ENCODE results near the gene SLC35F6.
"Not testable (repeated sequence)": the region's sequence is repeated elsewhere in the genome, so short reads cannot be mapped to it uniquely, and the experiment has no call there.

Gene SLC35F6

GRCh38 chr2:26807788-26808460 is 43.8 kb downstream of the SLC35F6 start:
- POLR2A ChIA-PET (ENCODE audit: low non-redundant PET) = no interaction called here
- no peak overlapping the region for H3K27ac ChIP-seq
- CTCF ChIA-PET = no interaction called here
- no peak for TF ChIP-seq CTCF (conservative IDR thresholded peaks at IDR 0.05; ENCODE audit: low read depth)
- no peak for DNase-seq (ENCODE audit: low spot score)

- ChIA-PET CTCF (interaction anchor here (0.7 kb wide), 1 partner anchor 472 kb away, joined by 7 read pairs; no protein-coding TSS in a partner anchor), POLR2A (ENCODE audit: low non-redundant PET) (no interaction called here)
- no peak for DNase-seq (ENCODE audit: low spot score)
- TF ChIP-seq CTCF (conservative IDR thresholded peaks at IDR 0.05; ENCODE audit: low read depth) = no peak
- H3K27ac ChIP-seq = no peak overlapping the region
Measured at GRCh38 chr2:26809211-26809610, 45.1 kb downstream of the SLC35F6 start.

- no peak for TF ChIP-seq CTCF (conservative IDR thresholded peaks at IDR 0.05; ENCODE audit: low read depth)
- no peak overlapping the region for H3K27ac ChIP-seq
- ChIA-PET POLR2A (ENCODE audit: low non-redundant PET) (no interaction called here), CTCF (no interaction called here)
- no peak for DNase-seq (ENCODE audit: low spot score)
Measured at GRCh38 chr2:26809876-26810577, 45.9 kb downstream of the SLC35F6 start.

- ChIA-PET POLR2A (ENCODE audit: low non-redundant PET) (no interaction called here), CTCF (no interaction called here)
- no peak for DNase-seq (ENCODE audit: low spot score)
- no peak for TF ChIP-seq CTCF (conservative IDR thresholded peaks at IDR 0.05; ENCODE audit: low read depth)
- H3K27ac ChIP-seq = no peak overlapping the region
Measured at GRCh38 chr2:26811261-26811660, 47.2 kb downstream of the SLC35F6 start.

GRCh38 chr2:26811791-26812694 is 48.0 kb downstream of the SLC35F6 start:
- H3K27ac ChIP-seq = no peak overlapping the region
- no peak for DNase-seq (ENCODE audit: low spot score)
- TF ChIP-seq CTCF (conservative IDR thresholded peaks at IDR 0.05; ENCODE audit: low read depth) = no peak
- ChIA-PET POLR2A (ENCODE audit: low non-redundant PET) (no interaction called here), CTCF (no interaction called here)

DNA sequence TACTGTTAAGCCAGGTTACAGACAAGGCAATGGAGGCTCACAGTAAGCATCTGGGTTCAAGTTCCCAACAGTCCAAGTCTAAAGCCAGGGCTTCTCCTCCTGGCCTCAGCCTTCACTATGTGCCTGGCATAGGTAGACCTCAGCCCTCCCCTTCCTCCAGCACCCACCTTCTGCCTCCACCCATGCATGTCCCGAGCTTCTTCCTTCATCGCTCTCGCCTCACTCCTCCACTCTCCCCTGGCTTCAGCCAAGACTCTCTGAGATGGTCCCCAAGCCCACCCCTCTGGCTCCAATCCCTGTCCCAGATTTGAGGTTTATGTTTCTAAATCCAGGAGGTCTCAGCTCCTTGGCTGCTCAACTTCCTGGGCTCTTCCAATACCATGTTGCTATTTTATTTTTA is 48.6 kb downstream of the SLC35F6 start:
- no peak for DNase-seq (ENCODE audit: low spot score)
- ChIA-PET CTCF (no interaction called here), POLR2A (ENCODE audit: low non-redundant PET) (no interaction called here)
- no peak for TF ChIP-seq CTCF (conservative IDR thresholded peaks at IDR 0.05; ENCODE audit: low read depth)
- no peak overlapping the region for H3K27ac ChIP-seq

DNA sequence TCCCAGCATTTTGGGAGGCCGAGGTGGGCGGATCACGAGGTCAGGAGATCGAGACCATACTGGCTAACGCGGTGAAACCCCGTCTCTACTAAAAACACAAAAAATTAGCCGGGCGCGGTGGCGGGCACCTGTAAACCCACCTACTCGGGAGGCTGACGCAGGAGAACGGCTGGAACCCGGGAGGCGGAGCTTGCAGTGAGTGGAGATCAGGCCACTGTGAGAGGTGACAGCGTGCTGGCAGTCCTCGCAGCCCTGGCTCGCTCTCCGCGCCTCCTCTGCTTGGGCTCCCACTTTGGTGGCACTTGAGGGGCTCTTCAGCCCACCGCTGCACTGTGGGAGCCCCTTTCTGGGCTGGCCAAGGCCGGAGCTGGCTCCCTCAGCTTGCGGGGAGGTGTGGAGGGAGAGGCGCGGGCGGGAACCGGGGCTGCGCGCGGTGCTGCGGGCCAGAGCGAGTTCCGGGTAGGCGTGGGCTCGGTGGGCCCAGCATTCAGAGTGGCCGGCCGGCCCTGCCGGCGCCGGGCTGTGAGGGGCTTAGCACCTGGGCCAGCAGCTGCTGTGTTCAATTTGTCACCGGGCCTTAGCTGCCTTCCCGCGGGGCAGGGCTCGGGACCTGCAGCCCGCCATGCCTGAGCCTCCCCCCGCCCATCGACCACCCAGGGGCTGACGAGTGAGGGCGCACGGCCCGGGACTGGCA is 50.1 kb downstream of the SLC35F6 start:
- POLR2A ChIA-PET (ENCODE audit: low non-redundant PET); H3K27ac ChIP-seq; DNase-seq (ENCODE audit: low spot score); CTCF ChIA-PET: not testable (repeated sequence)

Measured in RWPE1 (cell line).